GM18499 (cell line): ENCODE data around the gene MCFD2.
A peak's percentile ranks its signal among the peaks of the same experiment; 100 is the strongest.

Experiments
- ATAC-seq: cut with Tn5 transposase; IDR thresholded peaks from one replicate; pipeline ENCODE4 v1.9.1; 2021; ENCODE audit warnings: moderate number of reproducible peaks; ENCODE audit not compliant: insufficient read depth, unreplicated experiment

The MCFD2 gene

GRCh38 chr2:46939626-46940359, 24.2 kb upstream of the MCFD2 start:
- ATAC-seq, result no peak

DNA sequence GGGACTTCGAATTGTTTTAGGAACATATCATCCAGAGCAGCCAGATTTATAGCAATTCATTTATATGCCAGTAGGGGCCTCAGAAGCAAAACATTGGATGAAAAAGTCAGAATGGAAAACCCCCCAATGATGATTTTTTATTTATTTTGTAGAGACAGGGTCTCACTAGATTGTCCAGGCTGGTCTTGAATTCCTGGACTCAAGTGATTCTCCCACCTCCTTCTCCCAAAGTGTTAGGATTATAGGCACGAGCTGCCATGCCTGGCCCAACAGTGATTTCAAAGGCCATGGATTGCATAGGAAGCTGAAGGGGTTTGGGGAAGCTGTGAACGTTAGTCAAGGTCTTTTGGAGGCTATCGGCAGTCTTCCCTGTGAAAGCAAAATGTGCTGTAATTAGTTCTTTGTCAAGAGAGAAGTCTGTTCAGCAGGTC, 21.9 kb upstream of the MCFD2 start:
- no peak for ATAC-seq

- ATAC-seq, result no peak
These were observed 21.0 kb upstream of the MCFD2 start for GRCh38 chr2:46936566-46936965.

GRCh38 chr2:46935071-46935470, 19.5 kb upstream of the MCFD2 start:
- no peak for ATAC-seq

DNA sequence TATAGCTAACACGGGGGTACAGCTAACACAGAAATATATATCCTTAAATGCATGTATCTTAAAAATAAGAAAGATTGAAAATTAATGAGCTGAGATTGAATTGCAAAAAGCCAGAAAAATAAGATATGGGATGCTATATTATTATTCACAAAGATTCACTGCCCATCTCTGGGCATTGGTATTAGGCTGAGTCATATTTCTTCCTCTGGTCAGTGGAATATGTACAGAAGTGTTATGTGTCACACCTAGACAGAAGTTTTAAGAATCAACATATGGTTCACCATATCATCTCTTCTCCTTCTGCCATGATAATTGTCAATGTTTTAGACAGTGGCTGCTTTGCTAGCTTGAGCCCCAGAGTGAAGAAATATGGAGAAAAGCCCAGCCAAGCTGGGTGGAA, 14.0 kb upstream of the MCFD2 start:
- no peak for ATAC-seq

DNA sequence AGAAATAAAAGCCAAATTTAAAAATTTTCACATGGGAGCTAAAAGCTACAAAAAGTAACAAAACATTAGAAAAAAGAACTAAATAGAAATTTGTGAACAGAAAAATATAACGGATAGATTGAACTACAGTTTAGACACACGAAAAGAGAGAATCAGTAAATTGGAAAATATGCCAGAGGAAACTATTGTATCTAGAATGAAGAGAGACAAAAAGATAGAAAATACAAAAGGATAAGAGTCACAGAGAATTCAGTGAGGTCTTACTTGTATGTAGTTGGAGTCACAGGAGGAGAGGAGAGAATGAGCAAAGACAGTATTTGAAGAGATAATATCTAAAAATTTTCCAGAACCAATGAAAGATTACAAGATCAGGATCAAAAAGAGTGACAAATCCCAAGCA, 11.3 kb upstream of the MCFD2 start:
- no peak for ATAC-seq

- ATAC-seq, result no peak
These were observed 10.1 kb upstream of the MCFD2 start for GRCh38 chr2:46925474-46926351.

GRCh38 chr2:46924608-46925007, 9.0 kb upstream of the MCFD2 start:
- no peak for ATAC-seq

DNA sequence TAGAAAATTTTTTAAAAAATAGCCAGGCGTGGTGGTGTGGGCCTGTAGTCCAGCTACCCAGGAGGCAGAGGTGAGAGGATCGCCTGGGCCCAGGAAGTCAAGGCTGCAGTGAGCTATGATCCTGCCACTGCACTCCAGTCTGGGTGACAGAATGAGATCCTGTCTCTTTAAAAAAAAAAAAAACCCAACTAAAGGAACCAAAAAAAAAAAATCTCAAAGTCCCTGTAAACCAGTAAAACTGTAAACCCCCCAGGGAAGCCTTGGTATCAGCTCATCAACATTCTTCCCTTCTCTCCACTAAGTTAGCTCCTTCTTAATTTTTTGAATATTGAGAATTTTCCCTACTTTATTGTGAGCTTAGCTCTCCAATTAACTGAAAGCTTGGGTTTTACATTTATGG, 8.4 kb upstream of the MCFD2 start:
- no peak for ATAC-seq

- ATAC-seq, result no peak
These were observed 7.5 kb upstream of the MCFD2 start for GRCh38 chr2:46923041-46923528.

- ATAC-seq, result no peak
These were observed 7.0 kb upstream of the MCFD2 start for GRCh38 chr2:46922606-46923005.

- ATAC-seq, result no peak
These were observed 6.3 kb upstream of the MCFD2 start for GRCh38 chr2:46921676-46922448.

- ATAC-seq, result no peak
These were observed 2.0 kb upstream of the MCFD2 start for GRCh38 chr2:46917628-46918027.

- ATAC-seq, result peak; percentile 61
These were observed 415 bp upstream of the MCFD2 start for GRCh38 chr2:46915811-46916630.

DNA sequence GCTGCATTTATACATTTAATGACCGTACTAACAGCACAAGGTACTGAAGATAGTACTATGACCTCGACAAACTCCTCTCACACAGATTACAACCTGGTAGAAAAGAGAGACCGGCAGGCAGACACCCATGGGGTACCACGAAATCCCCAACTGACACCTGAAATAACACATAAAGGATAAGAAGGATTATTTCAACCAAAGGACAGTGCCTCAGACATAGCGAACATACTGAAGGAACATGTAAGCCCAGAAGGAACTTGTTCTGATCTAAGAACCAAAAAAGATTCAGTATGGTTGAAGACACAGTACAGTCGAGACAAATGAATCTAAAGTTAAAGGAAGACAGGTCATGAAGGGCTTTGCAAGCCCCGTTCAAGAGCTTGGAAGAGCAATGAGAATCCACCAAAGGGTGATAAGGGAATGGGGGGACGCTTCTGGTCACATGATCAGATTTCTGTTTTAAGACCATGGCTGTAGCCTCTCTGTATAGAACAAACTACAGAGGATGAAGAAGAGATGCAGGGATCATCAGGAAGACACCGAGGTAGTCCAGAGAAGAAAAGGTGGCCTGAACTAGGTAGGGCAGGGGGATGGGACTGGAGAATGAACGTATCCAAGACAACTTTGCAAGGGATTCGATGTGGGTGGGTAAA, 902 bp downstream of the MCFD2 start:
- no peak for ATAC-seq

DNA sequence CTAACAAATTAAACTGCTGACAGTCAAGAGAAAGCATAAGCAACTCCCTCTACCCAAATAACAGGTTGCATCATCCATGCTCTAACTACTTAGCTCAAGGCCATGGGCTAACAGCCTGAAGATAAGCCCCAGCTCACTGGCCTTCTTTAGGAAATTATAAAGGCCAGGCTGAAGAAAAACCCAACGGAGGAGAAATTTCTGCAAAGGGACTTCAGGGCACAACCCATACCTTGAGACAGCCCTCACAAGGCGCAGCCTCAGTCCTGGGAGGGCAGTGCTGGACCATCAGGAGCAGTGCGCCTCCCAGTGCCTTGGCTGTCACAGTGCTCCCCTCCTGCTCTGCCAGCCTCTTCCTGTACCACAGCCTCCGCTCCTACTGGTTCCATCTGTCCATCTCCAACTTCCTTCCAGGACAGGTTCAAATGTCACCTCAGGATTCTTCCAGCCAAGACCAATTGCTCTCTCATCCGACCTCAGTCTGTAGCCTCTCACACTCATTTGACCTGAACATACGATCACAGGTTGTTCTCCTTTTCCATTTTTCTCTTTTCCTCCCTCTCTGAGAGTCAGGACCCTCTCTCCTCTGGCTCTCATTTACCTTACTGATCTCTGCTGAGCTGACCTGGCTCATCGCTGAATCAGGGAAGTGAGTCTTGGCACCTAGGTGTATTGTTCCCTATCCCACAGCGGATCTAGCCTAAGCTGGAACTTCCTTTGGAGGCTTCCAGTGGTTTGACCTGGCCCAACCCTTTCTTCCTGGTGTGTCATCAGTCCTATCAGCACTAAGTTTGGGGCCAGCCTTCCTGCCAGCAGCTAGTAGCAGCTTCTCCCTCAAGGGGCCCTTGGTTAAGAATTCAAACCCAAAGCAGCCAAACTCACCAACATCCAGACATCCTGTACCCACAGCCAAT, 1.9 kb downstream of the MCFD2 start:
- ATAC-seq, result no peak

GRCh38 chr2:46909771-46910419, 5.7 kb downstream of the MCFD2 start:
- ATAC-seq, result peak; percentile 79

GRCh38 chr2:46909150-46909549, 6.5 kb downstream of the MCFD2 start:
- no peak for ATAC-seq
